Caki2 (cell line): ENCODE results near the gene ABAT. TPM values are rescaled to one million over a fixed set of nuclear protein-coding genes. Genes with fewer than 3 reads are reported as not detected.

Experiments
- DNase-seq: peaks from one replicate; pipeline ENCODE4 v3.0.0-alpha.2; 2015; ENCODE audit warnings: low read depth
- in situ Hi-C: cut with HindIII; loops from 2 replicates; pipeline ENCODE4 v1.10.0; 2016; ENCODE audit warnings: low sequenced_read_pairs, low pct_unique_long_range_greater_than_20kb, mixed read lengths
- total RNA-seq: library from RNA; depleted of rRNA; stranded (reverse); fragments of >200 nt; shearing (Covaris generic); gene quantifications from 2 replicates; pipeline ENCODE4 v1.2.3, GENCODE V29; 2014; ENCODE audit warnings: low replicate concordance

Gene ABAT
- total RNA-seq, 1 experiment from 2014 or later = 0.24 TPM

GRCh38 chr16:8675183-8676159, 1.1 kb downstream of the ABAT start:
- in situ Hi-C loops = no loop called here
- DNase-seq = no peak

GRCh38 chr16:8676160-8676547, 1.7 kb downstream of the ABAT start:
- in situ Hi-C loops = no loop called here

GRCh38 chr16:8676737-8677375, 2.4 kb downstream of the ABAT start:
- DNase-seq = no peak
- in situ Hi-C loops = no loop called here

More at GRCh38 chr16:8676160-8676547, 1.7 kb downstream of the ABAT start:
- no peak for DNase-seq

- DNase-seq = no peak
- in situ Hi-C loops = no loop called here
Measured at GRCh38 chr16:8677481-8677880, 3.1 kb downstream of the ABAT start.

GRCh38 chr16:8678068-8678927, 3.9 kb downstream of the ABAT start:
- in situ Hi-C loops = no loop called here
- no peak for DNase-seq

- DNase-seq = no peak
- in situ Hi-C loops = no loop called here
Measured at GRCh38 chr16:8679151-8679550, 4.7 kb downstream of the ABAT start.

- in situ Hi-C loops = no loop called here
- DNase-seq = no peak
Measured at GRCh38 chr16:8682551-8683259, 8.3 kb downstream of the ABAT start.

GRCh38 chr16:8683640-8684039, 9.2 kb downstream of the ABAT start:
- in situ Hi-C loops = no loop called here
- DNase-seq = no peak

- no peak for DNase-seq
- in situ Hi-C loops = no loop called here
Measured at GRCh38 chr16:8685617-8686016, 11.2 kb downstream of the ABAT start.

GRCh38 chr16:8686031-8686621, 11.7 kb downstream of the ABAT start:
- DNase-seq = no peak
- in situ Hi-C loops = no loop called here

GRCh38 chr16:8686879-8687278, 12.5 kb downstream of the ABAT start:
- DNase-seq = no peak

GRCh38 chr16:8689686-8690085, 15.3 kb downstream of the ABAT start:
- DNase-seq = no peak
- in situ Hi-C loops = no loop called here

More at GRCh38 chr16:8686879-8687278, 12.5 kb downstream of the ABAT start:
- in situ Hi-C loops = no loop called here

GRCh38 chr16:8691728-8692127, 17.3 kb downstream of the ABAT start:
- no peak for DNase-seq

GRCh38 chr16:8694795-8695728, 20.6 kb downstream of the ABAT start:
- DNase-seq = no peak
- in situ Hi-C loops = no loop called here

More at GRCh38 chr16:8691728-8692127, 17.3 kb downstream of the ABAT start:
- in situ Hi-C loops = no loop called here

- no peak for DNase-seq
- in situ Hi-C loops = no loop called here
Measured at GRCh38 chr16:8696880-8697279, 22.5 kb downstream of the ABAT start.

- DNase-seq = no peak
- in situ Hi-C loops = no loop called here
Measured at GRCh38 chr16:8697965-8698364, 23.5 kb downstream of the ABAT start.

- in situ Hi-C loops = no loop called here
- no peak for DNase-seq
Measured at GRCh38 chr16:8703693-8704092, 29.3 kb downstream of the ABAT start.
